A549 (cell line): ENCODE data around the gene EMX2.

ENCODE experiments used
- CHD2 ChIP-seq: fragments of 150-350 bp; IDR thresholded peaks from 2 replicates; pipeline ENCODE4 v1.6.1; 2014; ENCODE audit warnings: low read length; ENCODE audit not compliant: partially characterized antibody
- CHD4 ChIP-seq: fragments of 200-600 bp; sonication (generic); IDR thresholded peaks from 2 replicates; pipeline ENCODE4 v1.6.1; 2016; ENCODE audit warnings: antibody characterized with exemption, mild to moderate bottlenecking, borderline replicate concordance
- CTCF ChIP-seq: fragments of >200 bp; sonication (Bioruptor Twin); formaldehyde crosslinking; IDR thresholded peaks from 3 replicates; pipeline ENCODE4 v1.5.1; 2016
- JUN ChIP-seq, 2 experiments: fragments of >200 bp; sonication (Bioruptor Twin); formaldehyde crosslinking; IDR thresholded peaks; 2 replicates in 1 of 2; 3 replicates in 1 of 2; pipeline ENCODE4 v1.6.1; 2016 to 2017
- JUNB ChIP-seq: fragments of >200 bp; sonication (Bioruptor Twin); formaldehyde crosslinking; IDR thresholded peaks from 2 replicates; pipeline ENCODE4 v1.6.1; 2016
- KDM5A ChIP-seq: fragments of 200-600 bp; sonication (generic); IDR thresholded peaks from 2 replicates; pipeline ENCODE4 v1.6.1; 2016; ENCODE audit warnings: antibody characterized with exemption, mild to moderate bottlenecking
- MYC ChIP-seq: IDR thresholded peaks from 2 replicates; pipeline ENCODE4 v1.6.1; 2012; ENCODE audit warnings: mild to moderate bottlenecking, inconsistent platforms, low read length, improper control_type of control experiment, borderline replicate concordance
- POLR2AphosphoS2 ChIP-seq: conservative IDR thresholded peaks from 2 replicates; pipeline ENCODE4 v1.6.1; 2012; ENCODE audit warnings: low read length, improper control_type of control experiment, inconsistent platforms
- RCOR1 ChIP-seq: fragments of 150-350 bp; IDR thresholded peaks from 2 replicates; pipeline ENCODE4 v1.6.1; 2014; ENCODE audit warnings: antibody characterized with exemption, low read length, low read depth
- TFCP2L1 ChIP-seq: fragments of 250-450 bp; sonication (Bioruptor Pico); IDR thresholded peaks from 2 replicates; pipeline ENCODE4 v1.5.0; 2021; ENCODE audit warnings: mild to moderate bottlenecking
- TP53 ChIP-seq: fragments of 250-450 bp; sonication (Bioruptor Pico); IDR thresholded peaks from 2 replicates; pipeline ENCODE4 v1.5.0; 2021; ENCODE audit warnings: mild to moderate bottlenecking, moderate library complexity
- TF ChIP-seq, protein P1 (sequence below): IDR thresholded peaks from 2 replicates; pipeline ENCODE4 v1.6.1; 2012; ENCODE audit warnings: low read depth, borderline replicate concordance
- TF ChIP-seq, protein P2 (sequence below): IDR thresholded peaks from 2 replicates; pipeline ENCODE4 v1.6.1; 2012

DNA sequence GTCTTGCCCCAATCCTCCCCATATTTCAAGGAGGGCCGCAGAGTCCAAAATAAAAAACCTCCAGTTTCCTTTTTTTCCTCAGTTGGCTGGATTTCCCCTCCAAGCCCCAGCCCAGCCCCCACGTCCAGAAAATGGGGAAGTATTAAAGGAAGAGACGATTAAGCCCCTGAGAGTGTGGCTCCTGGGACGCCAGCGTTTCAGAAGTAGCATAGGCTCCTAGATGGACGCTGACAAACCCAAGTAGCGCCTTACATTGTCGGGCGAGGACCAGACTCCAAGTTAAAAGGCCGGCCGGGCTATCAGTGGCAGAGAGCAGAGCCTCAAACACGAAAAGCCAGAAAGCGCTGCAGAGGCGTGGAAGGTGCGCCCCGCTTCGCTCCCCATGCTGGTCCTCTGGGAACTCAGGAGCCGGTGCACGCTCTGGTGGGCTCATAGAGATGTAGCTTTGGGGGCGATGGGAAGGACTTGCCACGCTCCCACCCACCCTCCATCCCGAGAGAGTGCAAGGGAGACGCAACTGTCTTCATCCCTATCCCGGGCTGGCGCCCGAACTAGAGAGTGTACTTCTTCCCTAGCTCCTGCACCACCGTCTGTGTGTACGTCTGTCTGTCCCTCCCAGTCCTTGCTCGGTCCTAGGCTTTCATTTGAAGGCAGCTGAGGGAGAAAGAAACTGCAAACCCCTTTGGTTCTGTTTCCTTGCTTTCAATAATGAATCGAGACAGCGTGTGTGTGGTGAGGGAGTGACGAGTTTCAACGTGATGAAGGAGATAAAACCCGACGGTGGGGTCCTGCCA lies 6.3 kb upstream of the EMX2 start:
- TF ChIP-seq CTCF, result no peak
- no peak for TF ChIP-seq KDM5A
- no peak for TF ChIP-seq CHD2
- no peak for TF ChIP-seq TP53 (CRISPR knock-in tag)
- TF ChIP-seq RCOR1, result no peak
- TF ChIP-seq JUNB, result no peak
- TF ChIP-seq JUN (IDR thresholded peaks at IDR 0.05), result no peak
- TF ChIP-seq MYC, result no peak
- TF ChIP-seq, protein P1, sequence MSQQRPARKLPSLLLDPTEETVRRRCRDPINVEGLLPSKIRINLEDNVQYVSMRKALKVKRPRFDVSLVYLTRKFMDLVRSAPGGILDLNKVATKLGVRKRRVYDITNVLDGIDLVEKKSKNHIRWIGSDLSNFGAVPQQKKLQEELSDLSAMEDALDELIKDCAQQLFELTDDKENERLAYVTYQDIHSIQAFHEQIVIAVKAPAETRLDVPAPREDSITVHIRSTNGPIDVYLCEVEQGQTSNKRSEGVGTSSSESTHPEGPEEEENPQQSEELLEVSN, result no peak
- no peak for TF ChIP-seq POLR2AphosphoS2
- no peak for TF ChIP-seq CHD4
- TF ChIP-seq, protein P2, sequence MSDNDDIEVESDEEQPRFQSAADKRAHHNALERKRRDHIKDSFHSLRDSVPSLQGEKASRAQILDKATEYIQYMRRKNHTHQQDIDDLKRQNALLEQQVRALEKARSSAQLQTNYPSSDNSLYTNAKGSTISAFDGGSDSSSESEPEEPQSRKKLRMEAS, result no peak
- TF ChIP-seq TFCP2L1 (CRISPR knock-in tag), result no peak
